ENCODE data around the gene MBL2.

The MBL2 gene

GRCh38 chr10:52772623-52773022, at the start of gene MBL2:
Gene MBL2 (minus strand): TSS chr10:52772784. CDS start chr10:52771635, 1,149 bp downstream.
- DNase-seq (ENCODE audit: low spot score), result no peak

- no peak for DNase-seq (ENCODE audit: low spot score)
Measured at GRCh38 chr10:52820309-52820708, 47.7 kb upstream of the MBL2 start.

- DNase-seq (ENCODE audit: low spot score), result peak; percentile 23
Measured at GRCh38 chr10:52818019-52818418, 45.4 kb upstream of the MBL2 start.

GRCh38 chr10:52814506-52814905, 41.9 kb upstream of the MBL2 start:
- no peak for DNase-seq (ENCODE audit: low spot score)

- DNase-seq (ENCODE audit: low spot score), result no peak
Measured at GRCh38 chr10:52811776-52812175, 39.2 kb upstream of the MBL2 start.

- DNase-seq (ENCODE audit: low spot score), result no peak
Measured at GRCh38 chr10:52810761-52811160, 38.2 kb upstream of the MBL2 start.

- DNase-seq (ENCODE audit: low spot score), result no peak
Measured at GRCh38 chr10:52807803-52808202, 35.2 kb upstream of the MBL2 start.

- DNase-seq (ENCODE audit: low spot score), result no peak
Measured at GRCh38 chr10:52805414-52806285, 33.1 kb upstream of the MBL2 start.

- DNase-seq (ENCODE audit: low spot score), result peak; percentile 27
Measured at GRCh38 chr10:52801947-52802346, 29.4 kb upstream of the MBL2 start.

GRCh38 chr10:52786098-52786497, 13.5 kb upstream of the MBL2 start:
- no peak for DNase-seq (ENCODE audit: low spot score)

- no peak for DNase-seq (ENCODE audit: low spot score)
Measured at GRCh38 chr10:52785418-52785817, 12.8 kb upstream of the MBL2 start.

- no peak for DNase-seq (ENCODE audit: low spot score)
Measured at GRCh38 chr10:52783726-52784125, 11.1 kb upstream of the MBL2 start.

- DNase-seq (ENCODE audit: low spot score), result no peak
Measured at GRCh38 chr10:52782554-52782953, 10.0 kb upstream of the MBL2 start.

GRCh38 chr10:52780391-52781155, 8.0 kb upstream of the MBL2 start:
- DNase-seq (ENCODE audit: low spot score), result no peak

GRCh38 chr10:52779541-52780390, 7.2 kb upstream of the MBL2 start:
- peak; percentile 60 for DNase-seq (ENCODE audit: low spot score)

- peak; percentile 17 for DNase-seq (ENCODE audit: low spot score)
Measured at GRCh38 chr10:52778511-52779392, 6.2 kb upstream of the MBL2 start.

- no peak for DNase-seq (ENCODE audit: low spot score)
Measured at GRCh38 chr10:52777414-52777813, 4.8 kb upstream of the MBL2 start.

GRCh38 chr10:52776471-52776903, 3.9 kb upstream of the MBL2 start:
- DNase-seq (ENCODE audit: low spot score), result no peak

- DNase-seq (ENCODE audit: low spot score), result no peak
Measured at GRCh38 chr10:52775132-52775647, 2.6 kb upstream of the MBL2 start.

- no peak for DNase-seq (ENCODE audit: low spot score)
Measured at GRCh38 chr10:52774600-52775106, 2.1 kb upstream of the MBL2 start.

GRCh38 chr10:52774182-52774581, 1.6 kb upstream of the MBL2 start:
- no peak for DNase-seq (ENCODE audit: low spot score)
